ENCODE measurements around the gene BNC2.

The BNC2 gene

DNA sequence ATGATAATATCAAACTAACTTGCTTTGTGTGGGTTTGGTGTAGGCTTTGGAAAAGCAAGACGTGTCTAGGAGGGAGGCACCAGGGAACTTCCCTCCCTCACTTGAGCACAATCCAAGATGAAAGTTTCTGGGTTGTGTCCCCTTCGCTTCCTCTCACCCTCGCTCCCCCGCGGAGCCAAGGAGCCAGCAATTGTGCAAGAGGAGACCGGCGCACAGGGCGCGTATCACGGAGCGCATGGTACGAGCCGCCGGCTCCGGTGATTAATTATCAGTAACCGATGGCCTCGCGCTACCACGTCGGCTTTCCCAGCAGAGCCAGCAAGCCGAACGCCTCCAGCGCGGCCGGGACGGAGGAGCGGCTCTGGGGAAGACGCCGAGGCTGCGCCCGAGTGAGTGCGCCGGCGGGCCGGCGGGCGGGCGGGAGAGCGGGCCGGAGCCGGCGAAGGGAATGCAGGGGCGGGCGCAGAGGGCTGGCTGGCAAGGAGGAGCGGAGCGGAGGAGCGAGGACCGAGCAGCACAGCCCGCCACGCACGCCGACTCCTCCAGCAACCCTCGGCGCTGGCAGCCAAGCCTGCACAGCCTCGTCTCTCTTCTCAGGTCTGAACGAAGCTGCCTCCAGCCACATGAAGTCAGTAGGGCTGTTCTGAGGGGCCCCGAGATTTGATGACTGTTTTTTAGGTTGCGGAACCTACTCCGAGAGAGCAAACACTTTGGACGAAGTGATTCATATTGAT lies 143.6 kb downstream of the BNC2 start:
- no peak overlapping the region for H3K27ac ChIP-seq (replicated peaks)
- no peaks in the 10 kb centered on the region for H3K27me3 ChIP-seq (ENCODE audit: insufficient read depth, poor library complexity, severe bottlenecking)
- H3K4me3 ChIP-seq (replicated peaks; ENCODE audit: insufficient read depth, low read length): peak overlapping the region; percentile 28
- DNase-seq (ENCODE audit: low read depth in 1 of 2, low spot score in 1 of 2): peak; percentile 1 to 44
- TF ChIP-seq CTCF (IDR thresholded peaks at IDR 0.05; ENCODE audit: insufficient read depth, low read length) (no peak), POLR2AphosphoS5 (IDR thresholded peaks at IDR 0.05; ENCODE audit: low read depth) (no peak), GABPA (IDR thresholded peaks at IDR 0.05; ENCODE audit: low read depth) (no peak), REST (IDR thresholded peaks at IDR 0.05; ENCODE audit: insufficient replicate concordance, low read depth) (no peak)

GRCh38 chr9:16726029-16726428 lies 144.4 kb downstream of the BNC2 start:
- no peak for TF ChIP-seq GABPA (IDR thresholded peaks at IDR 0.05; ENCODE audit: low read depth)
- TF ChIP-seq REST (IDR thresholded peaks at IDR 0.05; ENCODE audit: insufficient replicate concordance, low read depth): no peak
- TF ChIP-seq SPI1 (IDR thresholded peaks at IDR 0.05; ENCODE audit: borderline replicate concordance, low read depth): no peak
- no peak for TF ChIP-seq CTCF (IDR thresholded peaks at IDR 0.05; ENCODE audit: insufficient read depth, low read length)
- TF ChIP-seq POLR2AphosphoS5 (IDR thresholded peaks at IDR 0.05; ENCODE audit: low read depth): no peak
- H3K27me3 ChIP-seq (ENCODE audit: insufficient read depth, poor library complexity, severe bottlenecking): no peaks in the 10 kb centered on the region
- H3K4me3 ChIP-seq (replicated peaks; ENCODE audit: insufficient read depth, low read length): no peak overlapping the region
- no peak overlapping the region for H3K27ac ChIP-seq (replicated peaks)
- no peak for DNase-seq (ENCODE audit: low read depth in 1 of 2, low spot score in 1 of 2)

GRCh38 chr9:16725066-16725465 lies 145.4 kb downstream of the BNC2 start:
- Histone ChIP-seq H3K27ac (replicated peaks) (no peak overlapping the region), H3K4me3 (replicated peaks; ENCODE audit: insufficient read depth, low read length) (no peak overlapping the region), H3K27me3 (ENCODE audit: insufficient read depth, poor library complexity, severe bottlenecking) (no peaks in the 10 kb centered on the region)
- no peak for TF ChIP-seq GABPA (IDR thresholded peaks at IDR 0.05; ENCODE audit: low read depth)
- no peak for TF ChIP-seq CTCF (IDR thresholded peaks at IDR 0.05; ENCODE audit: insufficient read depth, low read length)
- no peak for TF ChIP-seq POLR2AphosphoS5 (IDR thresholded peaks at IDR 0.05; ENCODE audit: low read depth)
- no peak for TF ChIP-seq REST (IDR thresholded peaks at IDR 0.05; ENCODE audit: insufficient replicate concordance, low read depth)
- no peak for TF ChIP-seq SPI1 (IDR thresholded peaks at IDR 0.05; ENCODE audit: borderline replicate concordance, low read depth)
- no peak for DNase-seq (ENCODE audit: low read depth in 1 of 2, low spot score in 1 of 2)
